HL-60/S4 treated with phorbol 12-myristate 13-acetate at 8.2 ng/mL for 4 days and 3 days (cell line): ENCODE data around the gene ZC3H12C.
"Not testable (repeated sequence)": the region's sequence is repeated elsewhere in the genome, so short reads cannot be mapped to it uniquely, and the experiment has no call there.

Source experiments
- in situ Hi-C: fragments of 300-500 bp; cut with MboI; formaldehyde crosslinking; loops from 2 replicates; pipeline ENCODE4 v1.15.0; 2022; ENCODE audit warnings: low sequenced_read_pairs

ZC3H12C gene

DNA sequence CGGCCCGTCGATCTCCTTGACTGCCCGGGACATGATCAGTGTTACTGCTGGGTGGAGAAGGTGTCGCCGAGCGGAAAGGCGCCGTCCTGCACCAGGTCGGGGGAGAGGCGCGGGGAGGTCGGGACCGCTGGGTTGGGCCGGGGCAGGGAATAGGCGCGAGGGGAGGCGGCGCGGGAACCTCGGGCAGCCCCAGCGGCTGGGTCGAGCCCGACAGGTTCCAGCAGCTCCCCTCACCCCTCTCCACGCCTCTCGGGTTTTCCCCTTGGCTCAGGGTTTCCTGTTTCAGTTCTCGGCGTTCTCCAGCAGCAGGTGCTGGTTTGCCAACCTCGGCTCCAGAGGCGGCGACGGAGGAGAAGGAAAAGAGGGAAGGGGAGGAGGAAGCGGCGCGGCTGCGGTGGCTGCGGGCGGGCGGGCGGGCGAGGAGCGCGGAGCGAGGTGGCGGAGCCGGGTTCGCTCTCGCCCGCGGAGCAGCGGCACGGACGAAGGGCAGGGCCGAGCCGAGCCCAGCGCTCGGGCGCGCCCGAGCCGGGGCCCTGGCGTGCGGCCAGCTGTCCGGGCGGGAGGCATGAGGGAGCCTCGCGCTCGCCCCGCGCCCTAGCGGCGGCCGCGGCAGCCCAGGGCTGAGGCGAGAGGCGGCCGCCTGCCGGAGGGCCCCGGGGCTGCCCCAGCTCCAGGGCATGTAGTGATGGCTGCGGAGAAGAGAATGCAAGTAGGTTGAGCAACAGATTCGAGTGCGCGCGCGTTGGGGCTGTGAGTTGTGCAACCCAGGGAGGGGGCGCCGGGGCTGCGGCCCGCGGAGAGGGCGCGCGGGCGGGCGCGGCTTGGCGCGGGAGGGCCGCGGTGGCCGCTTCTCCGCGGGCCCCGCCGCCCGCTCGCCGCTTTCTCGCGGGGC lies at the start of gene ZC3H12C:
TSS of gene ZC3H12C (plus strand) at position 878 of the 892 bp plus-strand sequence. CDS start 20 bp downstream, outside the sequence.
- in situ Hi-C loops, result no loop called here

DNA sequence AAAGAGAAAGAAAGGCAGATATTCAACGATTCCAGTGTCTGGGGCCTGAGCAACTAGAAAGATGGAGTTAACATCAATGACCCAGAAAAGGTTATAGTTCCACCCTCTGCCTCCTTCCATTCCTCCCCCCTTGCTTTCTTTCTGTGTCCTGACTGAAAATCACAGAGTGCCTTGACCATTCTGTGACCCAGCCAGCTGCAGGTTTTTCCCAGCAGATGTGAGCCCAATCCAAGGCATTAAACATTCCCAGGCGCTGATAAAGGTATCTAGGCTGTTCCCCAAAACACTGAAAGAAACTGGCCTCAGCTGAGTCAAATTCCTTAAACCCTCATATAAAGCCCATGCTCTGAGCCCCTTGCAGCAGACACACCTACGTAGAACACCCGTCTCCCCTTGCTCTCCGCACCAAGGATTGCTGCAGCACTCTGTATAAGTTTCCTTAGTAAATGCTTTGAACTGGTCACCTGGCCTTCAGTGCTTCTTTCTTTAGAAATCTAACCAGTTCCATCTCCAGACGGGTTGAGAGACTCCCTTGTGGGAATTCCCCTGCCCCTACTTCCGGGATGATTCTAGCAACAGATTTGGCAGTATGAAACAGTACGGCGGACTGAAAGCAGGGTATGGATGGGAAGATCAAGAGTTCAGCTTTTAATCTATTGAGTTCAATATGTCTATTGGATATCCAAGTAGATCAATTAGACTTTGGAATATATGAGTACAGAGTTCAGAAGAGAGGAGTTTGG lies 48.8 kb upstream of the ZC3H12C start:
- in situ Hi-C loops, result no loop called here

DNA sequence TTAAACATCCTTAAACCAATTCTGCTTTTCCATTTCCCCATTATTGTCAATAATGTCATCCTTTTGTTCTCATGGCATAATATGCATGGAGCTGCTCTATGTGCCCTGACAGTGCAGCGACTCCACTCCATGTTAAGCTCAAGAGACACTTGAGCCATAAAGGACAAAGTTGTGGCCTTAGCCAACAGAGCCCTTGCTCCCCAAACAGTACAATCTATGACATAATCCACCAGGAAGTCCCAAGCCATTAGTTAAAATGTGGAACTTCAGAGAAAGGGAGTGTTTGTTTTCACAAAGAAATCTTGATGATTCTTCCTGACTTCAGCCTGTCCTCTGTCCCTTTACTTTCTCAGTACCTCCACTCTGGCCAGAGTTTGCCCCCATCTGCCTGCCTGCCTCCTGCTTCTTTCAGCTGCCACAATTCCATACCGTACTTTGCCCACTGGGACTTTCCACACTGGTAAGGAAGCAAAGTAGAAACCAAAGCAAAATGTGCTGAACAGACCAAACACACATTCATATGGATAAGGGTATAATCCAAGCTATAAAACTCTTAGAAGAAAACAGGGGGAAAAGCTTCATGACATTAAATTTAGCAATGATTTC lies 46.3 kb upstream of the ZC3H12C start:
- in situ Hi-C loops, result no loop called here

DNA sequence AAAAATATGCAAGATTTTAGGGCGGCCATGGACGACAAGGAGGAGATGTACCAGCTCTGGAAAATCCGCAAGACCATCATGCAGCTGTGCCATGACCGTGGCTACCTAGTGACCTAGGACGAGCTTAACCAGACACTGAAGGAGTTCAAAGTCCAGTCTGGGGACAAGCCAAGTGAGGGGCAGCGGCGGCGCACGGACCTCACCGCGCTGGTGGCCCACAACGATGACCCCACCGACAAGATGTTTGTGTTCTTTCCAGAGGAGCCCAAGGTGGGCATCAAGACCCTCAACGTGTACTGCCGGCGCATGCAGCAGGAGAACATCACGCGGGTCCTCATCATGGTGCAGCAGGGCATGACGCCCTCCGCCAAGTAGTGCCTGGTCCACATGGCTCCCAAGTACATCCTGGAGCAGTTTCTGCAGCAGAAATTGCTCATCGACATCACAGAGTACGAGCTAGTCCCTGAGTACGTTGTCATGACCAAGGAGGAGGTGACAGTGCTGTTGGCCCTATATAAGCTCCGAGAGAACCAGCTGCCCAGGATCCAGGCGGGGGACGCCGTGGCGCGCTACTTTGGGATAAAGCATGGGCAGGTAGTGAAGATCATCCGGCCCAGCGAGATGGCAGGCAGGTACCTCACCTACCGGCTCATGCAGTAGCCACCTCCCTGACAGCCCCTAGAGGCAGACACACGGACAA lies 43.5 kb upstream of the ZC3H12C start:
- in situ Hi-C loops, result no loop called here

DNA sequence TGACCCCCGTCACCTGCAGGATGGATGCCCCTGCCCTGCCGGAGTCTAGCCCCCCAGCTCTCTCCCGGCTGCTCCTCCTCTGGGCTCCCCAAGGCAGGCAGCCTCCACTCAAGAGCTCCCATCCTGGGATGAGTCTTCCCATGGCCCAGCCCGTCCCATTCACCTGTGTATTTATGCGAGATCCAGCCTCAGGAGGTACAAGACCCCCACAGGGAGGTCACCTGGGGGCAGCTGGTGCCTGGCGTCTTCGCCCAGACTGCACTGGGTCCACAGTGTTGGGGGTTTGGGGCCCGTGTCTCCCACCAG lies 43.0 kb upstream of the ZC3H12C start:
- in situ Hi-C loops, result no loop called here

DNA sequence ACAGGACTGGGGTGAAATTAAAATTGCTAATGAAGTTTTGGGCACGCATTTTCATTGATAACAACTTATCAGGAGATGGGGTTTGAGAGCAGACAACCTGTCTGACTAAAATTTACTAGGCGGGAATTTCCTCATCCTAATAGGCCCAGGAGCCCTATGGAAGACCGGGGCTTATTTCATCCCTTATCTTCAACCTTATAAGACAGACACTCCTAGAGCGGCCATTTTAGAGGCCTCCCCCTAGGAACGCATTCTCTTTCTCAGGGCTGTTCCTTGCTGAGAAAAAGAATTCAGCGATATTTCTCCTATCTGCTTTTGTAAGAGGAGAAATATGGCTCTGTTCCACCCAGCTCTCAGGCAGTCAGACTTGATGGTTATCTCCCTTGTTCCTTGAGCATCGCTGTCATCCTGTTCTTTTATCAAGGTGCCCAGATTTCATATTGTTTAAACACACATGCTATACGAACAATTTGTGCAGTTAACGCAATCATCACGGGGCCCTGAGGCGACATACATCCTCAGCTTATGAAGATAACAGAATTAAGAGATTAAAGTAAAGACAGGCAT lies 39.3 kb upstream of the ZC3H12C start:
- in situ Hi-C loops, result no loop called here

DNA sequence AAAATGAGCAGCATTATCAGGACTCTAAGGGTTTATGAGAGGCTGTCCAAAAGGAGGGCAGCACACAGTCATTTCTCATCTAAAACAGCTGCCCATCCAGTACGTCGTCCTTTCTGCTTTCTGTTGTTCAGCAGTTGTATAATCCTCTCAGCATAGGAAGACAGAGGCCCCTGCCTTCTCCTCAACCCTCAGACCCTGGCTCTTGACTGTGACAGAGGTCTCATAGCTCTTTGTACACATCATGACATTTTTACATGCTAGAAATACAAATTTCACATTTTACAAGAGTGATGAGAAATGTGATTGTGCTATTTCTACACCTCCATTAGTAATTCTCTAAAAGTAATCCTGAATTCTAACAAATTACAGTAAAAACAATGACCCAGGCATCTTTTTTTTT lies 36.2 kb upstream of the ZC3H12C start:
- in situ Hi-C loops, result no loop called here

DNA sequence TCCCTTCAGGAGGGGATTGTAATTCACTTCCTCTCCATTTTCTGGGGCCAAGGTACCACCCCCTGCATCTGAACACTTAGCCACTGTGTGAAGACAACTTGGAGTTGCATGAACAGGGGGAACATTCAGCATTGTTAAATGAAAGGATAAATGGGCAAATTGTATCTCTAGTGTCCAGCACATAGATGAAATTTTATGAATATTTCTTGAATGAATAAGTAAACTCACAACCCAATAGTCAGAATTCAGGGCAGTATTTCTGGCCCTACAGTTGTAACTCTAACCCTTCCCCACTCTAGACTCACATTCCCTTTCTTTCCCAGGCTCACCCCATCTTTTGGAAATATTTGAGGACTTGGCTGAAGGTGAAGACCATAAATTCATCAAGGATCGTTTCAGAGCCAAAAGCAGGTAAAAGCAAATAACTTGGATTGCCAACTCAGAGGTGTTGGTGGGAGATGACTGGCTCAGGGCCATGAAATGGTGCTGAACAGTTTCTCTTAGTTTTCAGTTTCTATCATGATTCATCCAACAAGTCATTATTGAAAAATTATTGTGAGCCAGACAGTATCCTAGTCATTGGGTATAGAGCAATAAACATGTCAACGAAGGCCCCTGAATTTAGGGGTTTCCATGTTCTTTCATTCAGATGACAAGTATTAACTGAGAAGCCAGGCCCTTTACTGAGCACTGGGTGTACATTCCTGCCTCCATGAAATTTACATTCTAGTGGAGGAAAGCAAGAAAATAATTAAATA lies 33.3 kb upstream of the ZC3H12C start:
- in situ Hi-C loops, result no loop called here

DNA sequence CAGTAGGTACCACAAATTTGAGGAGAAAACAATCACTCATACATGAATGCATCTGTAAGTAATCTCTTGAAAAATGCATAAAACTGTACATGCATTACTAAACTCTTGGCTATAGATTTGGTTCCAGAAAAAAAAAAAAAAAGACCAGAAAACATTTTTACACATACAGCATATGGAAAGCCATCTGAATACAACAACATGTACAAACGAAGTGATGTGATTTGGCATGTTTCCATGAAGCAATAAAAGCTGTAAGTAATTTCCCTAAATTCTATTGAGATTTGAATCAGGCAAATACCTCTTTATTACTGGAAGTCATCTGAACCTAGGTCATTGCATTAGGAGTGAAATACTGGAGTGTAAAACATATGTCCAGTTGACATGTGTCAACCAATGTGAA lies 31.9 kb upstream of the ZC3H12C start:
- in situ Hi-C loops, result no loop called here

DNA sequence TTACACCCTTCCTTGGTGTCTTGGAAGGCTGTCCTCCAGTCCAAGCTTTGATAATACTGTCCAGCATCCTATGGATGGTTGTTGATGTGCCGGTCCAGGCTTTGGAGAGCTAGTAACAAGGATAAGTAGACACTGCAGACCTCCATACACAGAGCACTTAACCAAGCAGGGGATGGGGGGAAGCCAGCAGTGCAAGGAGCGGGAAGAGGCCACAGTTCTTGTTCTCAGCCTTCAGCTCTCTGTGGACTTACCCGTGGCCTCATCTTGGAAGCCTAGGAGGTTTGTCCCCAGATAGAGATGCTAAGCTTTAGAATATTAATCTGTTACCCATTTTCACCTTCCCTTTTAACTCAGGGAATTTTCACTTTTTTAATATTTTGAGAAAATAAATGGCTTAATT lies 30.9 kb upstream of the ZC3H12C start:
- in situ Hi-C loops, result no loop called here

DNA sequence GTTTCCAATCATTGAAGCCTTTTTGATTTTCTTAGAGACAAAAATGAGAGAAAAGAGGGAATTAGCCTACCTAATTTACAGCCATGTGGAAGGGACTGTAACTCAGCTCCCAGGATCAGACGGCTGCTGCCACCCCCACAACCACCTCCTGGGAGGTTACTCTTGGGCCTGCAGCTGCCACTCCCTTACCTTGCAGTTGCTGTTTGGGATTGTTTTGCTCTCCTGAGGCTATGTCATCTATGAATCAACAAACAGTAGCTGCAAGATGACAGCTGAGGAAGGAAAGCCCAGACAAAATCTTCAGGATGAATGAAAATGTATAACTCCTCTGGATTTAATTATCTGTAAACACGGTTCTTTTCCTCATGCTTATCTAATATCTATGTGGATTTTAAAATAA lies 28.0 kb upstream of the ZC3H12C start:
- in situ Hi-C loops, result no loop called here

DNA sequence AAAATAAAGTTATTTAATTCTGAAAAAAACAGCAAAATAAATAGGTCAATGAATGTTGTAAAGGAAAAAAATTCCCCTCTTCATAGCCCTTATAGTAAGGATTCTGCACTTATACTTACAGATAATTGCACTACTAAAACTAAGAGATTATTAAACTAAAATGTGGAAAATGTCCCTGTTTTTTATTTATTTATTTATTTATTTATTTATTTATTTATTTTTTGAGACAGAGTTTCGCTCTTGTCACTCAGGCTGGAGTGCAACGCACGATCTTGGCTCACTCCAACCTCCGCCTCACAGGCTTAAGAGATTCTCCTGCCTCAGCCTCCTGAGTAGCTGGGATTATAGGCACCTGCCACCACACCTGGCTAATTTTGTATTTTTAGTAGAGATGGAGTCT lies 25.2 kb upstream of the ZC3H12C start:
- in situ Hi-C loops, result not testable (repeated sequence)

DNA sequence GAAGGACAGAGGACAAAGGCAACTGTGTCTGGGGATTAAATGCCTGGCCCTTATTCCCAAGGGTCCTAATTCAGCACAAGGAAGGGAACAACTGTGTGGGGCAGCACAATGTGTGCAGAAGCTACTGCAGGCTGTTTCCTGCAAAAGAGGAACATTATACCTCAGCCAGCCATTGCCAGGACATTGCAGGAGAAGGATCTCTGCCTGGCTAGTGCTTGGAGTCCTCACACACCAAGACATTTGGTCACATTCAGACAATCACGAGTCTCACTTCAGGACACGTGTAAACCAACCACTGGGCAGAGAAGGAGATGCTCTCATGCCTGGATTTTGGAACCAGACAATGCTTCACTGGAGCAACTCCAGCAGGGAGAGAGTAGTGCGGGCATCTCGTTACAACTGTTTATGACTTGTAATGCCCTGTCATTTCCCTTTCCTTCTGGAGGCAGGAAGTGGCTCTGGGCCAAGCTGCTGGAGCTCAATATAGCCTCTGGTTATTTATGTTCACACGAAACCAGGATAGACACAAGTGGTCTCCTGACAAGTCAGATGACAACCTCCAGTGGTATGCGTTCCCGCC lies 23.9 kb upstream of the ZC3H12C start:
- in situ Hi-C loops, result no loop called here

DNA sequence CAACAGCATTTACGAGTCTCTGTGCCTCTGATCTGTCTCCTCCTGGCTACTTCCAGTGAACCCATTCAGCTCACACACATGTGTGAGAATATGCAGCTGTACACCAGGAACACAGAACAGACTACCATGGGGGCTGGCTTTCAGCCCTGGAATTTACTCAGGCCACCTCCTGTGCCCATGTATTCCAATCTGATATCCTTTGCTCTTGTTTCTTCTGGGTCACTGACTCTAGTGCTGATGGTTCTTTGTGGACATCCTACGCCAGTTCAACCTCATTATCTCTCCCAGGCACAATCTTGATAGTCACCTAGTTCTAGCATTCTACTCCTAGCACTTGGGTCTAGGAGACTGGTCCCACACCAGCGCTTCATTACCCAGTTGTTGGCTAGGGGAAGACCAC lies 23.0 kb upstream of the ZC3H12C start:
- in situ Hi-C loops, result no loop called here

DNA sequence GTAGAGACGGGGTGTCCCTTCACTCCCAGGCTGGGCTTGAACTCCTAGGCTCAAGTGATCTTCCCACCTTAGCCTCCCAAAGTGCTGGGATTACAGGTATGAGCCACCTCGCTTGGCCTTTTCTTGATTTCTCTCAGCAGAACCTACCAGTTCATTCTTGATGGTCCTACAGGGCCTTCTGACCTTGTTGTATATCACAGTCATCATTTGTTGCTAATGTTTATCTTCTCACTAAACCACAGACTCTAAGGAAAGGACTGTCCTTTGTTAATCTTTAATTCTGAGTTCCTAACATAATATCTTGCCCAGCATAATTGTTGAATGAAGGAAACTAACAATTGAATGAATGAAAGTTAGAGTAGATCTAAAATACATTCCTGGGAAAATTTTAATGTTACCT lies 22.0 kb upstream of the ZC3H12C start:
- in situ Hi-C loops, result no loop called here

DNA sequence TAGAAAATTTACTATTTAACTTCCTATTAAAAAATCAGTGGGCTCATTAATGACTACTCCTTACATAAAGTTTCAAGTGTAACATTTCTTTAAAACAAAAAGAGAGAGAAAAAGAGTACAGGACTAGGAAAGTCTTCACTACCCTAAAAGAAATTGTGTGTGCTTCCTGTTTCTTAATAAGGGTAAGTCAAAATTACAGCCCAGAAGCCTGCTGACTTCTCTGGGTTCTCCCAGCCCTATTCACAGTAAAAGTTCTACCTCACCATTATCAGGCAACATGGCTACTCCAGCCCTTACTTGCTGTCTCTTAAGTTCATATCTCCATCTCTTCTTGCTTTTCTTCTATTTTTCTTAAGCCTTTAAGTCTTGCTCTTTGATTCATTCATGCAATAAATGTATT lies 20.3 kb upstream of the ZC3H12C start:
- in situ Hi-C loops, result no loop called here

DNA sequence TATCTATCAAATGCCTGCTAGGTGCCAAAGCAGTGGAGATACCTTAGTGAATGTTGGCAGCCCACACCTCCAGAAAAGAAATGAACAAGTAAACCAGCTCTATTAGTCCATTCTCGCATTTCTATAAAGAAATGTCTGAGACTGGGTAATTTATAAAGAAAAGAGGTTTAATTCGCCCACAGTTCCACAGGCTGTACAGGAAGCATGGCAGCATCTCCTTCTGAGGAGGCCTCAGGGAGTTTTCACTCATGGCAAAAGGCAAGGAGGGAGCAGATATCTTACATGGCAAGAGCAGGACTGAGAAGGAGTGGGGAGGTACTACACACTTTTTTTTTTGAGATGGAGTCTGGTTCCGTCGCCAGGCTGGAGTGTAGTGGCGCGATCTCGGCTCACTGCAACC lies 18.7 kb upstream of the ZC3H12C start:
- in situ Hi-C loops, result no loop called here

DNA sequence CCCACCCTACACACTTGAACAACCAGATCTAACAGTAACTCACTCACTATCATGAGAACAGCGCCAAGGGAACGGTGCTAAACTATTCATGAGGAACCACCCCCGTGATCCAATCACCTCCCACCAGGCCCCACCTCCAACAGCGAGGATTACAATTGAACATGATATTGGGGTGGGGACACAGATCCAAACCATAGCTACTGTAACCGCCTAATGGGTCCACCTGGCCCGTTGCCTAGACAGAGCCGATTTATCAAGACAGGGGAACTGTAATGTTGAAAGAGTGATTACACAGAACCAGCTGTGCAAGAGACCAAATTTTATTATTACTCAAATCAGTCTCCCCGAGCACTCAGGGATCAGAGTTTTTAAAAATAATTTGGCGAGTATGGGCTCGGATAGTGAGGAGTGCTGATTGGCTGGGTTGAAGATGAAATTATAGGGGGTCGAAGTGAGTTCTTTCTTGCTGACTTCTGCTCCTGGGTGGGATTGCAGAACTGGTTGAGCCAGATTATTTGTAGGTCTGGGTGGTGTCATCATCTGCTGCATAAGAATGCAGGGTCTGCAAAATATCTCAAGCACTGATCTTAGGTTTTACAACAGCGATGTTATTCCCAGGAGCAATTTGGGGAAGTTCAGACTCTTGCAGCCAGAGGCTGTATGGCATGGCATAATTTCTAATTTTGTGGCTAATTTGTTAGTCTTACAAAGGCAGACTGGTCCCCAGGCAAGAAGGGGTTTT lies 17.9 kb upstream of the ZC3H12C start:
- in situ Hi-C loops, result no loop called here

DNA sequence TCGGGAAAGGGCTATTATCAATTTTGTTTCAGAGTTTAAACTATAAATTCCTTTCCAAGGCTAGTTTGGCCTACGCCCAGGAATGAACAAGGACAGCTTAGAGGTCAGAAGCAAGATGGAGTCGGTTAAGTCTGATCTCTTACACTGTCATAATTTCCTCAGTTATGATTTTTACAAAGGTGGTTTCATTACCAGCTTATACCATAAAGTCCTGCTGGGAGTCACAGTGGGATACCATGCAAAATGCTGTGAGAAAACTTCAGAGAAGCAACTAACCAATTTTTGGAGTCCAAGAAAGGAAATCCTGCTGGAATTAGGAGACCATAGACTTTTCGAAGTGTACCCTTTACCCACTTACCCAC lies 17.4 kb upstream of the ZC3H12C start:
- in situ Hi-C loops, result no loop called here
